Pancreas (tissue), 10 donors: Measurements from ENCODE around the gene LEAP2. TPM values are rescaled to one million over a fixed set of nuclear protein-coding genes. Genes with fewer than 3 reads are reported as not detected.

Source experiments
- ATAC-seq, 4 donors: fragments of 200-7000 bp; cut with Tn5 transposase; one replicate each; pipeline versions ENCODE4 v1.8.0 to v1.9.1; 2020; ENCODE audit warnings: mild to moderate bottlenecking in 4 of 4, moderate library complexity in 4 of 4
- DNase-seq, 6 donors: peaks; one replicate each; pipeline ENCODE4 v3.0.0-alpha.2; 2020
- FAIRE-seq: peaks from 2 replicates; lab custom pipeline; 2012; peaks lifted over from hg19 to GRCh38; lab: Jason Lieb, UNC
- H3K27ac ChIP-seq, 4 donors: fragments of 200-600 bp; sonication (generic); 1 replicate in 3 of 4; 2 replicates in 1 of 4; pipeline versions ENCODE4 v1.5.0 to v1.8.0; 2020
- H3K27me3 ChIP-seq, 4 donors: fragments of 200-600 bp; one replicate each; pipeline ENCODE4 v1.8.0; 2021
- H3K36me3 ChIP-seq, 3 donors: fragments of 200-600 bp; sonication (generic) in 1 of 3; one replicate each; pipeline versions ENCODE4 v1.5.0 to v1.8.0; 2020 to 2021
- H3K4me1 ChIP-seq, 3 donors: fragments of 200-600 bp; one replicate each; pipeline ENCODE4 v1.8.0; 2021
- H3K4me3 ChIP-seq, 4 donors: fragments of 200-600 bp; sonication (generic) in 2 of 4; one replicate each; pipeline versions ENCODE4 v1.5.0 to v1.8.0; 2020 to 2021
- H3K9me3 ChIP-seq, 4 donors: fragments of 200-600 bp; one replicate each; pipeline ENCODE4 v1.8.0; 2021
- WGBS, 2 donors: extraction: QIAGEN DNeasy Blood & Tissue Kit; methylation state at CpG; one replicate each; pipeline ENCODE4 v1.1.7; 2013; 5-methylcytosine and 5-hydroxymethylcytosine counted together
- intact Hi-C, 3 donors: fragments of 100-400 bp; cut with DNase I; formaldehyde crosslinking; loops; one replicate each; pipeline versions ENCODE4 v1.11.1 to v1.14.2; 2022
- polyA plus RNA-seq, 2 donors: library from polyadenylated mRNA; stranded (reverse); fragments of 200-250 nt; gene quantifications; one replicate each; pipeline ENCODE4 v1.2.3, GENCODE V29; 2013
- total RNA-seq, 6 donors: library from RNA; stranded (reverse); fragmentation: NEBNext Ultra II Directional in 4 of 6; extraction: Animal tissue kit (Norgen Biotek cat#: 25700) in 4 of 6; gene quantifications; one replicate each; pipeline versions ENCODE4 v1.2.1 to v1.2.4, GENCODE V29; 2021 to 2023
- TF ChIP-seq, protein P1 (sequence below), 4 donors: fragments of 200-600 bp; sonication (generic) in 3 of 4; IDR thresholded peaks; one replicate each; pipeline versions ENCODE4 v1.5.0 to v1.8.0; 2021; ENCODE audit warnings: antibody characterized with exemption in 4 of 4
- donor health status: healthy with polysubstance abuse.
- donor health status: DM: no; HTN: no; CAD: no; lungs with moderate emphysema.
- donor health status: DM: no; HTN: no; CAD: no.
- donor health status: control.
- donor health status: control.
- donor health status: Bipolar disorder and iron deficiency.
- donor health status: DM: yes; HTN: yes; CAD: no.
- donor health status: DM: no; HTN: no; CAD: no.
- donor health status: DM: no; HTN: no; CAD: no.
- donor health status: DM: yes; HTN: yes; CAD: no.

The LEAP2 gene
- total and polyA plus RNA-seq, 8 donors, result 0.55 to 3.9 (median 1.4) TPM

- Histone ChIP-seq H3K36me3 (no peaks in the 10 kb centered on the region), H3K27ac (no peak overlapping the region), H3K4me1 (no peaks in the 10 kb centered on the region), H3K27me3 (no peaks in the 10 kb centered on the region), H3K4me3 (no peak overlapping the region), H3K9me3 (no peaks in the 10 kb centered on the region)
- ATAC-seq (no peak), DNase-seq (no peak), FAIRE-seq (no peak)
- intact Hi-C loops, result no loop called here
- TF ChIP-seq, protein P1, sequence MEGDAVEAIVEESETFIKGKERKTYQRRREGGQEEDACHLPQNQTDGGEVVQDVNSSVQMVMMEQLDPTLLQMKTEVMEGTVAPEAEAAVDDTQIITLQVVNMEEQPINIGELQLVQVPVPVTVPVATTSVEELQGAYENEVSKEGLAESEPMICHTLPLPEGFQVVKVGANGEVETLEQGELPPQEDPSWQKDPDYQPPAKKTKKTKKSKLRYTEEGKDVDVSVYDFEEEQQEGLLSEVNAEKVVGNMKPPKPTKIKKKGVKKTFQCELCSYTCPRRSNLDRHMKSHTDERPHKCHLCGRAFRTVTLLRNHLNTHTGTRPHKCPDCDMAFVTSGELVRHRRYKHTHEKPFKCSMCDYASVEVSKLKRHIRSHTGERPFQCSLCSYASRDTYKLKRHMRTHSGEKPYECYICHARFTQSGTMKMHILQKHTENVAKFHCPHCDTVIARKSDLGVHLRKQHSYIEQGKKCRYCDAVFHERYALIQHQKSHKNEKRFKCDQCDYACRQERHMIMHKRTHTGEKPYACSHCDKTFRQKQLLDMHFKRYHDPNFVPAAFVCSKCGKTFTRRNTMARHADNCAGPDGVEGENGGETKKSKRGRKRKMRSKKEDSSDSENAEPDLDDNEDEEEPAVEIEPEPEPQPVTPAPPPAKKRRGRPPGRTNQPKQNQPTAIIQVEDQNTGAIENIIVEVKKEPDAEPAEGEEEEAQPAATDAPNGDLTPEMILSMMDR (IDR thresholded peaks at IDR 0.05), result no peak
- WGBS, 2 donors, result 90 to 96% methylated on average over 1 of the region's 1 CpG
Observed at GRCh38 chr5:132836852-132837251, 36.6 kb upstream of the LEAP2 start.

- no peaks in the 10 kb centered on the region for H3K4me1 ChIP-seq
- TF ChIP-seq, protein P1 (IDR thresholded peaks at IDR 0.05), result no peak
- no peaks in the 10 kb centered on the region for H3K36me3 ChIP-seq
- H3K27me3 ChIP-seq, result no peaks in the 10 kb centered on the region
- peak in 3 of 4 donors; percentile 85 to 91 (median 88) for ATAC-seq
- H3K9me3 ChIP-seq, result no peaks in the 10 kb centered on the region
- WGBS, 2 donors, result 43 to 50% methylated on average over 2 of the region's 2 CpGs
- peak overlapping the region in 2 of 4 donors; percentile 0 to 71 for H3K27ac ChIP-seq
- no peak overlapping the region for H3K4me3 ChIP-seq
- peak in 1 of 6 donors; percentile 56 for DNase-seq
- no peak for FAIRE-seq
- intact Hi-C loops, result no loop called here
Observed at GRCh38 chr5:132837868-132838267, 35.6 kb upstream of the LEAP2 start.

DNA sequence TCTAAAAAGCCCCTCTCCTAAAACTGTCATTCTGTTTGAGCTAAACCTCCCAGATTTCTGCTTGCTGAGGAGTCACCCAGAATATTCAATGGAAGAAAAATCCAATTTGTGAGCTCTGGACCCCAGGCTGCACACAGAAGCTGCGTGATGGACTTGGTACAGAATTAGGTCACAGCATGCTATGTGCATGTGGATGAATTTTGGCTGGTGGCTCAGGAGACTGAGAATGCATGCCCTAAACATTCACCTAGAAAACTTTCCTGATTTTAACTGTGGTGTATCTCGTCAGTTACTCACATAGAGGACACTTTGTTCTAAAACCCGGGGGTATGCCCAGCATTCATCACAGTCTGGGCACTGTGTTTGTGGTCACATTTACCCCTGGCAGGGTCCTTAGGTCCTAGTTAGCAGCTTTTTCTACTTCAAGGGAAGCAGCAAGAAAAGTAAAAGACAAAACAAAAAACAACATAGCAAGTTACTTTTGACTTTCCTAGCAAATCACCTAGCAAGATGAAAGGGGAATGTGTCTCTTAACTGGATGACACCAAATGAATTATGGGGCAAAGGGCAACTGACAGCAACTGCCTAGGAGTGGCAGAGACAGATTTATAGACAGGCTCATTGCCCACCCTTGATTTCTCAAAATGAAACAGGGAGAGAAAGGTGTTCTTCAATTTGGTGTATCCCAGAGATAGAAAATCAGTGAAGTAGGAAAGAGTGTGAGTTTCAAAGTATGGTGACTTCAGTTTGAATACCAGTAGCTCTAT is 34.8 kb upstream of the LEAP2 start:
- WGBS, 2 donors, result 46 to 62% methylated on average over 3 of the region's 3 CpGs
- no peaks in the 10 kb centered on the region for H3K4me1 ChIP-seq
- H3K27me3 ChIP-seq, result no peaks in the 10 kb centered on the region
- H3K9me3 ChIP-seq, result no peaks in the 10 kb centered on the region
- FAIRE-seq, result no peak
- no peak overlapping the region for H3K4me3 ChIP-seq
- H3K27ac ChIP-seq, result peak overlapping the region in 1 of 4 donors; percentile 71
- TF ChIP-seq, protein P1 (IDR thresholded peaks at IDR 0.05), result no peak
- H3K36me3 ChIP-seq, result no peaks in the 10 kb centered on the region
- ATAC-seq, result peak in 1 of 4 donors; percentile 3
- intact Hi-C loops, result no loop called here
- no peak for DNase-seq

- H3K36me3 ChIP-seq, result no peaks in the 10 kb centered on the region
- ATAC-seq (peak in 3 of 4 donors; percentile 28 to 43 (median 39)), FAIRE-seq (no peak), DNase-seq (no peak)
- peak overlapping the region in 2 of 4 donors; percentile 30 to 35 for H3K27ac ChIP-seq
- intact Hi-C loops, result no loop called here
- TF ChIP-seq, protein P1 (IDR thresholded peaks at IDR 0.05), result no peak
- H3K4me1 ChIP-seq, result no peaks in the 10 kb centered on the region
- 86 to 88% methylated on average over 8 of the region's 8 CpGs for WGBS, 2 donors
- no peaks in the 10 kb centered on the region for H3K9me3 ChIP-seq
- no peaks in the 10 kb centered on the region for H3K27me3 ChIP-seq
- H3K4me3 ChIP-seq, result no peak overlapping the region
Observed at GRCh38 chr5:132839426-132840301, 33.8 kb upstream of the LEAP2 start.
